ENCODE results near the gene UBE2O.

Gene UBE2O

DNA sequence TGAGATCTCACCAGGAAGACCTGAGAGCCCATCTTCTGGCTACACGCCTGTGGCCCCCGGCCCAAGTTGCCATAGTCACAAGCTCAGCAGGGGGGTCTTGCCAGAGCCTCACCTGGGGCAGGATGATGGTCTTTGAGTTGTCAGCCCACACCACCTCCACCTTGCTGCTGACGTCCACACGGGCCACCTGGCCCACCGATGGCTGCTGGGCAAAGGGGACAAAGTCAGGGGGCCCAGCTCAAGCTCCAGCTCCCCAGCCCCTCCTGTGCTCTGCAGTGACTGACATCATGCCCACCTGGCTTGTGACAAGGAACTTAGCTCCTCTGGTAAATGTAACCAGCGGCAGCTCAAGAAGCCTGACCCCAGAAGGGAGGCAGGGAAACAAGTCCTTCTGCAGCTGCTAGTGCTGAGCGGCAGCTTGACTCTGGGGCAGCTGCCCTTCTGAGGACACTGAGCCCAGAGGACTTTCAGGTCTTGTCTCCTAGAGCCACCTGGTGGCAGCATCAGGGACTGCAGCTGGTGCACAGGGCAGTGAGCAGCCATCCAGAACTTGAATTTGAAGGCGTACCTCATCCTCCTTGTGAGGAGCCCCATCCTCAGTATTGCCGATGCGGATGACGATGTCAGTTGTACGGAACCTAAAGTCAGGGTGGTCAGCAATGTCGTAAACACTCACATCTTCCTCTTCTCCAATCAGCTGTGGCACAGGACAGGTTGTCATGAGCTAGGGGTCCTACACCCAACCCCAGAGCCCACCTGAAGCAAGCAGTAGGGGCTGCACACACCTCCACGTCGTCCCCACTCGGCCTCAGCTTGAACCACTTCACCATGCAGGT lies 55.0 kb downstream of the UBE2O start:
- no peaks in the 10 kb centered on the region for H3K4me1 Mint-ChIP-seq
- no peaks in the 10 kb centered on the region for H3K27me3 Mint-ChIP-seq (ENCODE audit: low read depth)
- no peak overlapping the region for H3K27ac Mint-ChIP-seq
- TF ChIP-seq, protein P1, sequence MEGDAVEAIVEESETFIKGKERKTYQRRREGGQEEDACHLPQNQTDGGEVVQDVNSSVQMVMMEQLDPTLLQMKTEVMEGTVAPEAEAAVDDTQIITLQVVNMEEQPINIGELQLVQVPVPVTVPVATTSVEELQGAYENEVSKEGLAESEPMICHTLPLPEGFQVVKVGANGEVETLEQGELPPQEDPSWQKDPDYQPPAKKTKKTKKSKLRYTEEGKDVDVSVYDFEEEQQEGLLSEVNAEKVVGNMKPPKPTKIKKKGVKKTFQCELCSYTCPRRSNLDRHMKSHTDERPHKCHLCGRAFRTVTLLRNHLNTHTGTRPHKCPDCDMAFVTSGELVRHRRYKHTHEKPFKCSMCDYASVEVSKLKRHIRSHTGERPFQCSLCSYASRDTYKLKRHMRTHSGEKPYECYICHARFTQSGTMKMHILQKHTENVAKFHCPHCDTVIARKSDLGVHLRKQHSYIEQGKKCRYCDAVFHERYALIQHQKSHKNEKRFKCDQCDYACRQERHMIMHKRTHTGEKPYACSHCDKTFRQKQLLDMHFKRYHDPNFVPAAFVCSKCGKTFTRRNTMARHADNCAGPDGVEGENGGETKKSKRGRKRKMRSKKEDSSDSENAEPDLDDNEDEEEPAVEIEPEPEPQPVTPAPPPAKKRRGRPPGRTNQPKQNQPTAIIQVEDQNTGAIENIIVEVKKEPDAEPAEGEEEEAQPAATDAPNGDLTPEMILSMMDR (IDR thresholded peaks at IDR 0.05; ENCODE audit: unreplicated experiment in 3 of 3), result peak; percentile 97
- peaks cover 64% of the 10 kb centered on the region for H3K36me3 Mint-ChIP-seq (ENCODE audit: low read depth)
- no peaks in the 10 kb centered on the region for H3K9me3 Mint-ChIP-seq
- H3K4me3 Mint-ChIP-seq, result no peak overlapping the region

DNA sequence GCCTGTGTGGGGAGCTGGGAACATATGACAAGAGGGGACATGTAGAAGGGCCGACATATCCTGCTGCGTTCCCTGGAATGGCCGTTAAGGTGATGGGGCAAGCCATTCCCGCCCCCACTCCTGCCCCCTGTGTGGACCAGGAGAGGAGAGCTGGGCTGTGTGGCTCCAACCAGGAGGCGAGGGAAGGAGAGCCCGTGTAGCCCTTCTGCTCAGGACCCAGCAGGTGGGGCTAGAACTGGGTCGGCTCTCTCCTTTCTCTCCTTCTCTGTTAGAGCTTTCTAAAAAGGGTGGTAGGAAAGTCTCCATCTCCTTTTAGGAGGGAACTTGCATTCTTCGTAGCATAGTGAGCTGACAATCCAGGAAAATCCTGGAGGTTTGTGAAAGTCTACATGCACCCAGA lies 55.8 kb downstream of the UBE2O start:
- H3K36me3 Mint-ChIP-seq (ENCODE audit: low read depth), result peaks cover 57% of the 10 kb centered on the region
- no peaks in the 10 kb centered on the region for H3K27me3 Mint-ChIP-seq (ENCODE audit: low read depth)
- H3K27ac Mint-ChIP-seq, result no peak overlapping the region

DNA sequence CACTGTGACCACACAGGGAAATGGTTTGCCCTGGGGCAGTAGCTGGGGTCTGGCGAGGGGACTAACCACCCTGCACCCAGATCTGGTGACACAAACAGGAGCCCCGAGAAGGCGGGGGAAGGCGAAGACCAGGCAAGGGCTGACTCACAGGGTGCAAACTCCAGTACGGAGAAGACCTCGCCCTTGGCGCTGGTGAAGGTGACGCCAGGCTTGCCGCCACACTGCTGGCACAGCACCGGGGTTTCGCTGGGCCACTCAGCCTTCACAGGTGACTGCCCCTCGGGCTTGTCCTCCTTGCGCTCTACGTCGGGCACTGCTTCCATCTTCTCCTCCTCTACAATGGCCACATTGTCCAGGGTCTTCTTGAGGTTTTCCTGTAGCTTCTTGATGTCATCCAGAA lies 57.0 kb downstream of the UBE2O start:
- Mint-ChIP-seq H3K9me3 (no peaks in the 10 kb centered on the region), H3K27ac (no peak overlapping the region), H3K4me3 (no peak overlapping the region), H3K36me3 (ENCODE audit: low read depth) (peaks cover 52% of the 10 kb centered on the region), H3K27me3 (ENCODE audit: low read depth) (no peaks in the 10 kb centered on the region), H3K4me1 (no peaks in the 10 kb centered on the region)
- TF ChIP-seq, protein P1 (IDR thresholded peaks at IDR 0.05; ENCODE audit: unreplicated experiment in 3 of 3), result no peak

More for the DNA sequence above, 55.8 kb downstream of the UBE2O start:
- Mint-ChIP-seq H3K9me3 (no peaks in the 10 kb centered on the region), H3K4me1 (no peaks in the 10 kb centered on the region), H3K4me3 (no peak overlapping the region)
- TF ChIP-seq, protein P1 (IDR thresholded peaks at IDR 0.05; ENCODE audit: unreplicated experiment in 3 of 3), result no peak

DNA sequence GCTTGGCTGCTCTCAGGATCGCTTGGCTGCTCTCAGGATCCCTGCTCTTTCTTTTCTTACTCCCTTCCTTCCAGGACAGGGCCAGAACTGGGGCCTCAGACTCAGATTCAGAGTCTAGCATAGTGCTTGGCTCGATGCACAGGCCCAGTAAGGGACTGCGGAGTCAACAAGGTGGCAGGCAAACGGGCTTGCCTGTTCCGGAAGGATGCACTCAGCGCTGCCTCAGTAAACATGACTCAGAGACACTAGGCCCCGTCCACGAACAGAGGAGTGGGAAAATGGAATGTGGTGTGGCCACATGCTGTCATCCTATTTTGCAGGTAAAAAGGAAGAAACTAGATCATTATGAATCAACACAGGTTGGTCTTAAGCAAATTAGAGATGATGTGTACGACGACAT lies 58.8 kb downstream of the UBE2O start:
- Mint-ChIP-seq H3K27ac (peak overlapping the region in 1 of 3 experiments; percentile 28), H3K36me3 (ENCODE audit: low read depth) (peaks cover 43% of the 10 kb centered on the region), H3K27me3 (ENCODE audit: low read depth) (no peaks in the 10 kb centered on the region), H3K4me1 (no peaks in the 10 kb centered on the region), H3K4me3 (no peak overlapping the region), H3K9me3 (no peaks in the 10 kb centered on the region)
- TF ChIP-seq, protein P1 (IDR thresholded peaks at IDR 0.05; ENCODE audit: unreplicated experiment in 3 of 3), result no peak

DNA sequence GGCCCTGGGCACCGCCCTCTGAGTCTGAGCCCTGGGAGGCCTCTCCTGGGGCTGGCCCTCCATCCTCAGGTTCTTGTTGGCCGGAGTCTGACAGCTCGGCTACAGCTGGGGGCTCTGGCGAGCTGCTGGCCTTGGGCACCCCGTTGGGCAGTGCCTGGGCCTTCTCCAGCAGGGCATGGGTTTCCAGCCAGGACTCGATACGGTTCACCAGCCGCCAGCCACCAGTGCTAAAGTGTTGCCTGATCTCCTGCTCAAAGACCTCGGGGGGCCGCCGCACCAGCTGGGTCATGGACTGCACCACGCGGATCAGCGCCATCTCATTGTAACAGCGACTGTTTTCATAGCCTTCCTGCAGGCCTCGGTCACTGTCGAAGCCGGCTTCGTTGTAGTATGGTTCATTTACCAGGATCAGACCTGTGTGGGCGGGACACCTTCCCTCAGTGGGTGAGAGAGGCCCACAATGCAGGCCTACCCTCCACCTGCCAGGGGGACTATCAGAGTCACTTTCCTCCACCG lies 61.7 kb downstream of the UBE2O start:
- H3K36me3 Mint-ChIP-seq (ENCODE audit: low read depth), result peaks cover 25% of the 10 kb centered on the region
- H3K9me3 Mint-ChIP-seq, result no peaks in the 10 kb centered on the region
- H3K27ac Mint-ChIP-seq, result no peak overlapping the region
- H3K4me1 Mint-ChIP-seq, result no peaks in the 10 kb centered on the region
- H3K27me3 Mint-ChIP-seq (ENCODE audit: low read depth), result peaks cover 11% of the 10 kb centered on the region
- no peak overlapping the region for H3K4me3 Mint-ChIP-seq
- TF ChIP-seq, protein P1 (IDR thresholded peaks at IDR 0.05; ENCODE audit: unreplicated experiment in 3 of 3), result no peak

DNA sequence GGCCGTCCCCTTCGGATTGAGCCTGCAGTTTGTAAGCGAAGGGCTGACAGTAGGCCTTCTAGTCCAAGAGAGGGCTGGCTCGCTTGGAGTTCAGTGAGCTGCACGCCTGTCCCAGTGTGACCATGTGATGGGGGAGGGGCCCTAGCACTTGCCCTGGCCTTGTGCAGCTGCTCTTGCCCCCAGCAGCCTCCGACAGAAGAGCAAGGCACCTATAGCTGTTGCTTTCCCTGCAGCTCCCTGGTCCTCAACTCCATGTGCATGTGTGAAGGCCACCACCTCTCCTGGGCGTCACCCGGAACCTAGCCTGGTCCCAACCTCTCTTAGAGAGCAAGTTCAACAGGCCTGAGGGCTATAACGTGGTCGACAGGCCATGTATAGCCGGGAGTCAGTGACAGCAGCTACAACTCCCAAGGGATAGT lies 62.9 kb downstream of the UBE2O start:
- no peak overlapping the region for H3K4me3 Mint-ChIP-seq

More for the DNA sequence above, 62.9 kb downstream of the UBE2O start:
- Mint-ChIP-seq H3K36me3 (ENCODE audit: low read depth) (peaks cover 23% of the 10 kb centered on the region), H3K27ac (no peak overlapping the region), H3K4me1 (no peaks in the 10 kb centered on the region), H3K9me3 (no peaks in the 10 kb centered on the region), H3K27me3 (ENCODE audit: low read depth) (peaks cover 17% of the 10 kb centered on the region)
- TF ChIP-seq, protein P1 (IDR thresholded peaks at IDR 0.05; ENCODE audit: unreplicated experiment in 3 of 3), result no peak
